ENCODE results near the gene TEX19.

- TF ChIP-seq CTCF (IDR thresholded peaks at IDR 0.05) = peak in 1 of 6 experiments; percentile 19
- no peak for TF ChIP-seq POLR2A (IDR thresholded peaks at IDR 0.05)
Measured at GRCh38 chr17:82384730-82385481, 25.9 kb downstream of the TEX19 start.
